HepG2 (cell line): ENCODE data around the gene CEMP1. TPM values are rescaled to one million over a fixed set of nuclear protein-coding genes. Genes with fewer than 3 reads are reported as not detected.

ENCODE experiments used
- CHD2 ChIP-seq: IDR thresholded peaks from 2 replicates; pipeline ENCODE4 v1.6.1; 2011; ENCODE audit warnings: low read depth, low read length, improper control_type of control experiment
- FOXP1 ChIP-seq, 2 experiments: fragments of 450-650 bp in 1 of 2; IDR thresholded peaks; 2 replicates each; pipeline ENCODE4 v1.6.1; 2017 to 2018; ENCODE audit warnings: antibody characterized with exemption in 1 of 2
- HNRNPL ChIP-seq: fragments of 200-400 bp; formaldehyde crosslinking; IDR thresholded peaks from 2 replicates; pipeline ENCODE4 v1.6.1; 2017; ENCODE audit warnings: mild to moderate bottlenecking, low read depth, low read length
- KLF9 ChIP-seq: IDR thresholded peaks from 2 replicates; pipeline ENCODE4 v1.6.1; 2016; ENCODE audit warnings: low read depth
- NONO ChIP-seq, 2 experiments: fragments of 450-650 bp in 1 of 2; sonication (generic) in 1 of 2; formaldehyde crosslinking in 1 of 2; IDR thresholded peaks in 1 of 2; conservative IDR thresholded peaks in 1 of 2; 2 replicates each; pipeline versions ENCODE4 v1.6.1 to v1.8.0; 2017 to 2022; ENCODE audit warnings: mild to moderate bottlenecking in 1 of 2, missing genetic modification reagents in 1 of 2, moderate library complexity in 1 of 2
- PHF8 ChIP-seq: sonication (generic); formaldehyde crosslinking; IDR thresholded peaks from 2 replicates; pipeline ENCODE4 v1.5.0; 2020; ENCODE audit warnings: missing genetic modification reagents
- PTBP1 ChIP-seq: fragments of 200-400 bp; formaldehyde crosslinking; IDR thresholded peaks from 2 replicates; pipeline ENCODE4 v1.6.1; 2018; ENCODE audit warnings: low read length, low read depth; ENCODE audit not compliant: poor library complexity, severe bottlenecking
- SMAD9 ChIP-seq: sonication (generic); formaldehyde crosslinking; IDR thresholded peaks from 2 replicates; pipeline ENCODE4 v1.5.1; 2020; ENCODE audit warnings: mild to moderate bottlenecking, missing genetic modification reagents
- ZFP36 ChIP-seq: fragments of 150-350 bp; IDR thresholded peaks from 2 replicates; pipeline ENCODE4 v1.6.1; 2018; ENCODE audit warnings: borderline replicate concordance, low read length, low read depth; ENCODE audit not compliant: partially characterized antibody
- ZNF639 ChIP-seq: conservative IDR thresholded peaks from 2 replicates; pipeline ENCODE4 v1.6.1; 2018; ENCODE audit warnings: missing genetic modification reagents
- ZNF687 ChIP-seq: sonication (generic); formaldehyde crosslinking; IDR thresholded peaks from 2 replicates; pipeline ENCODE4 v1.5.1; 2020; ENCODE audit warnings: mild to moderate bottlenecking, missing genetic modification reagents, moderate library complexity
- polyA plus RNA-seq, 8 experiments: library from polyadenylated mRNA; depleted of rRNA in 3 of 8; stranded (reverse) in 7 of 8; unstranded in 1 of 8; fragments of >200 nt; fragmentation: Illumina TruSeq in 4 of 8; extraction: Trizol in 4 of 8; gene quantifications; 2 replicates each; pipeline versions ENCODE4 v1.2.1 to v1.2.3, GENCODE V29; 2011 to 2016; ENCODE audit warnings: low read depth in 4 of 8, missing spikeins in 1 of 8, mixed read lengths in 1 of 8; ENCODE audit not compliant: insufficient read depth in 1 of 8
- total RNA-seq, 5 experiments: library from RNA; depleted of rRNA; stranded (reverse); fragments of >200 nt; fragmentation: Illumina TruSeq; extraction: Trizol; gene quantifications; 2 replicates each; pipeline ENCODE4 v1.2.3, GENCODE V29; 2016; ENCODE audit warnings: low read depth in 1 of 5
- TF ChIP-seq, protein P1 (sequence below): sonication (generic); formaldehyde crosslinking; IDR thresholded peaks from 2 replicates; pipeline ENCODE4 v1.4.0; 2020; ENCODE audit warnings: mild to moderate bottlenecking, missing genetic modification reagents
- TF ChIP-seq, protein P2 (sequence below): fragments of 450-650 bp; IDR thresholded peaks from 2 replicates; pipeline ENCODE4 v1.6.1; 2017; ENCODE audit warnings: mild to moderate bottlenecking

The CEMP1 gene
- total and polyA plus RNA-seq, 2 of the 13 experiments (the other 11 are each of a cell fraction or from before 2014, with no cell fraction given): not detected

DNA sequence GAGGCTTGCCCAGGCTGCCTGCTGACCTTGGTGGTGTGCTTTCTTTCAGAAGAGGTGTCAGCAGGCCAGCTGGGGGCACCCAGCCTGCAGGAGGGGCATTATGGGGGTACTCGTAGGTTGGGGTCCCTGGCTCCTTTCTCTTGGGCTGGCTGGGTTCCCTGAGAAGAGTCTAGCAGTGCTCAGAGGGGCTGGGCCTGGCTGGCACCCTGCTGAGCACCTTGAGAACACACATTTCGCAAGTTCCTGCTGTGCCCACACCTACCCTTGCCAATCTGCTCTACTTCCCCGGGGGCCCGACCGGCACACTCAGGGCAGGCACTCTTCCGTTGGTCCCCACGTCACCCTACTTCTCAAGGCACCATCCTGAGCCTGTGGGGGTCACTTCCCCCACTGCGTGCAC lies 5.1 kb downstream of the CEMP1 start (continued):
- TF ChIP-seq, protein P1, sequence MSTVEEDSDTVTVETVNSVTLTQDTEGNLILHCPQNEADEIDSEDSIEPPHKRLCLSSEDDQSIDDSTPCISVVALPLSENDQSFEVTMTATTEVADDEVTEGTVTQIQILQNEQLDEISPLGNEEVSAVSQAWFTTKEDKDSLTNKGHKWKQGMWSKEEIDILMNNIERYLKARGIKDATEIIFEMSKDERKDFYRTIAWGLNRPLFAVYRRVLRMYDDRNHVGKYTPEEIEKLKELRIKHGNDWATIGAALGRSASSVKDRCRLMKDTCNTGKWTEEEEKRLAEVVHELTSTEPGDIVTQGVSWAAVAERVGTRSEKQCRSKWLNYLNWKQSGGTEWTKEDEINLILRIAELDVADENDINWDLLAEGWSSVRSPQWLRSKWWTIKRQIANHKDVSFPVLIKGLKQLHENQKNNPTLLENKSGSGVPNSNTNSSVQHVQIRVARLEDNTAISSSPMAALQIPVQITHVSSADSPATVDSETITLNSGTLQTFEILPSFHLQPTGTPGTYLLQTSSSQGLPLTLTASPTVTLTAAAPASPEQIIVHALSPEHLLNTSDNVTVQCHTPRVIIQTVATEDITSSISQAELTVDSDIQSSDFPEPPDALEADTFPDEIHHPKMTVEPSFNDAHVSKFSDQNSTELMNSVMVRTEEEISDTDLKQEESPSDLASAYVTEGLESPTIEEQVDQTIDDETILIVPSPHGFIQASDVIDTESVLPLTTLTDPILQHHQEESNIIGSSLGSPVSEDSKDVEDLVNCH (CRISPR knock-in tag): no peak
- peak; percentile 49; the same call in 1 of the 2 replicates for TF ChIP-seq ZNF687 (CRISPR knock-in tag)
- no peak for TF ChIP-seq KLF9 (CRISPR knock-in tag)
- TF ChIP-seq CHD2: no peak
- no peak for TF ChIP-seq ZFP36
- no peak for TF ChIP-seq PHF8 (CRISPR knock-in tag)
- TF ChIP-seq NONO (IDR thresholded peaks at IDR 0.05): no peak
- TF ChIP-seq NONO (CRISPR knock-in tag; conservative IDR thresholded peaks at IDR 0.05): no peak
- no peak for TF ChIP-seq FOXP1 (IDR thresholded peaks at IDR 0.05)
- no peak for TF ChIP-seq FOXP1 (CRISPR knock-in tag; IDR thresholded peaks at IDR 0.05)
- no peak for TF ChIP-seq ZNF639 (CRISPR knock-in tag)
- TF ChIP-seq HNRNPL: peak; percentile 64; the same call in 1 of the 2 replicates
- TF ChIP-seq SMAD9 (CRISPR knock-in tag): no peak
- TF ChIP-seq, protein P2, sequence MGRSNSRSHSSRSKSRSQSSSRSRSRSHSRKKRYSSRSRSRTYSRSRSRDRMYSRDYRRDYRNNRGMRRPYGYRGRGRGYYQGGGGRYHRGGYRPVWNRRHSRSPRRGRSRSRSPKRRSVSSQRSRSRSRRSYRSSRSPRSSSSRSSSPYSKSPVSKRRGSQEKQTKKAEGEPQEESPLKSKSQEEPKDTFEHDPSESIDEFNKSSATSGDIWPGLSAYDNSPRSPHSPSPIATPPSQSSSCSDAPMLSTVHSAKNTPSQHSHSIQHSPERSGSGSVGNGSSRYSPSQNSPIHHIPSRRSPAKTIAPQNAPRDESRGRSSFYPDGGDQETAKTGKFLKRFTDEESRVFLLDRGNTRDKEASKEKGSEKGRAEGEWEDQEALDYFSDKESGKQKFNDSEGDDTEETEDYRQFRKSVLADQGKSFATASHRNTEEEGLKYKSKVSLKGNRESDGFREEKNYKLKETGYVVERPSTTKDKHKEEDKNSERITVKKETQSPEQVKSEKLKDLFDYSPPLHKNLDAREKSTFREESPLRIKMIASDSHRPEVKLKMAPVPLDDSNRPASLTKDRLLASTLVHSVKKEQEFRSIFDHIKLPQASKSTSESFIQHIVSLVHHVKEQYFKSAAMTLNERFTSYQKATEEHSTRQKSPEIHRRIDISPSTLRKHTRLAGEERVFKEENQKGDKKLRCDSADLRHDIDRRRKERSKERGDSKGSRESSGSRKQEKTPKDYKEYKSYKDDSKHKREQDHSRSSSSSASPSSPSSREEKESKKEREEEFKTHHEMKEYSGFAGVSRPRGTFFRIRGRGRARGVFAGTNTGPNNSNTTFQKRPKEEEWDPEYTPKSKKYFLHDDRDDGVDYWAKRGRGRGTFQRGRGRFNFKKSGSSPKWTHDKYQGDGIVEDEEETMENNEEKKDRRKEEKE: no peak
- TF ChIP-seq PTBP1: no peak
